NOMO-1 treated with dmso at 0.1 percent for 144 hours (cell line): ENCODE results near the gene GUCA2B.

Experiments used
- DNase-seq: peaks from one replicate; lab custom pipeline; 2025; ENCODE audit not compliant: unreplicated experiment; lab: John Stamatoyannopoulos, UW

Gene GUCA2B

DNA sequence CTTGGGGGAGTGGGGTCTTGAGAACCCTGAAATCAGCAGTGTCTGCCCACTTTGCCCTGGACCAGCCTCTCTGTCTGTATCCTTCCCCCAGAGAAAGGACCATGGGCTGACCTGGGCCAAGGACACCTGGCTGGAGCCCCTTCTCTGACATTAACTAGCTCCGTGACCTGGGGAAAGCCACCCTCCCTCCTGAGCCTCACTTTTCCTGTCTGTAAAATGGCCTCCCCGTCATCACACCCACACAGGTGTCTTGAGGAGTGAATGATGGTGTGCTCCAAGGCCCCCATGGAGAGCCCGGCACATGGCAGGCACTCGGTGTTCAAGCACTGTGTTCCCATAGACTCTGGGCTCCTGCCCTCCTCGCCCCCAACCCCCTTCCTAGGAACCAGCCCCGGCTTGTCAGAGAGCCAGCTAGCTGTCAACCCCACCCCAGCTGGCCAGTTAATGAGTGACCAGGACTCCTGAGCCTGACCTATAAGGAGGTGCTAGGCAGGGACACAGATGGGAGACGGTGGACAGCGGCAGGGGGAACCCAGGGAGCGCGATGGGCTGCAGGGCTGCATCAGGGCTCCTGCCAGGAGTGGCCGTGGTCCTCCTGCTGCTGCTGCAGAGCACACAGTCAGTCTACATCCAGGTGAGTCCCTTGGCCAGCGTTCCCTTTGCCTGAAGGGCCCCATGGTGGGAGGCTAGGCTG is at the start of gene GUCA2B:
TSS of gene GUCA2B (plus strand) at position 504 of the 694 bp plus-strand sequence. CDS start at position 545, 41 bp downstream.
- DNase-seq = no peak

DNA sequence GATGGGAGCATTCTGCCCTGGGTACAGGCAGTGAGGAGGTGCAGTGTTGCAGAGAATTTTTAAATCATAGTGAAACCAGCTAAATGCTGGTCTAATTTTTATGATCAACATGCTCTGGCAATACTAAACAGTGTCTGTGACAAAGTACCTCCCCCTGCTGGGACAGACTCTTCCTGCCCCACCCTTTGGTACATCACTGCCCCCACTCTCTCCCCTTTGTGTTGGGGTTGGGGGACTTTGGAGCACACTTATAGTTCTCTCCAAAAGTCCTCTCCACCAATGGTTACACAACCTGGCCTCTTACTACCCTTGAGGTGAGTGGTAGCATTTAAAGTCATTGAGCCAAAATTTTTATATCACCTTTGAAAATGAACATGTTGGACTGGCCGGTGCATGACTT is 48.2 kb upstream of the GUCA2B start:
- DNase-seq = no peak

DNA sequence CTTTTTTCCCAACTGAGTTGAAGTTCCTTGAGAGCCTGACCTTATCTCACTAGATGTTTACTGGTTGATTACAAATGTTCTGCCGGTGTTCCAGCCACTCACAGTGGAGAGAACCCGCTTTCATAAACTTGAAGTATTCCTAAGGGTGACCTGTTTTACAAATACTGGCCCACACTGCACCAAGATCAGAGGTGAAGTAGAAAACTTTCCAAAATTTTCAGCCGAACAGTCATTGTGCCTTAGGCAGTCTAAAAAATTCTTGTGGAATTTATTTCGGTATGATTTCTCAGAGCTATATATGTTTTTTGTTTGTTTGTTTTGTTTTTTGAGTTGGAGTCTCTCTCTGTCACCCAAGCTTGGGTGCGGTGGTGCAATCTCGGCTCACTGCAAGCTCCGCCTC is 44.9 kb upstream of the GUCA2B start:
- no peak for DNase-seq

DNA sequence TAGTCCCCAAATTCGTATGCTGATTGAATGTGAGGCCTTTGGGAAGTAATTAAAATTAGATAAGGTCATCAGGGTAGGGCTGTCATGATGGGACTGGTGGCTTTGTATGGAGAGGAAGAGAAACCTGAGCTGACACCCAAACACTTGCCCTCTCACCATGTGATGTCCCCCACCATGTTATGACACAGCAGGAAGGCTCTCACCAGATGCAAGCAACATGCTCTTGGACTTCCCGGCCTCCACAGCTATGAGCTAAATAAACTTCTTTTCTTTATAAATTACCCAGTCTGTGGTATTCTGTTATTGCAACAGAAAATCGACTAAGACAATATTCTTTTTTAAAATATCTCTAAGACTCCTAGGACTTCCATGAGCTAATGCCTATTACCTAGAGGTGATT is 43.6 kb upstream of the GUCA2B start:
- no peak for DNase-seq

DNA sequence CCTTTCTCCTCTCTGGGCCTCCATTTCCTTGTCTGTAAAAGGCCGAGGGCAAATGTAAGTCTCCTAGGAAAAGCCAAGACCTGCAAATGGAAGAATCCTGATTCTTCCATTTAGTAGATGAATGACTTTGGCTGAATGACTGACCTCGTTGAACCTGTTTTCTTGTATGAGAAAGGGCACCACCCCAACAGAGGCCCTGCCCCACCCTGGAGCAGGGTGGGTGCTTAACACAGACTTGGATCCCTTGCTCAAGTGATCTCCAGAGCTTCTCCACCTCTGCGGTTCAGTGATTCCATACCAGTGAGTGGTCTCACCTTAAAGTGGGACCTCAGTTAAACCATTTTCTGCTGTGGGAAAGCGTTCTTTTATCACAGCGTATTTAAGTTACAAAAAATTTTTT is 39.0 kb upstream of the GUCA2B start:
- no peak for DNase-seq

DNA sequence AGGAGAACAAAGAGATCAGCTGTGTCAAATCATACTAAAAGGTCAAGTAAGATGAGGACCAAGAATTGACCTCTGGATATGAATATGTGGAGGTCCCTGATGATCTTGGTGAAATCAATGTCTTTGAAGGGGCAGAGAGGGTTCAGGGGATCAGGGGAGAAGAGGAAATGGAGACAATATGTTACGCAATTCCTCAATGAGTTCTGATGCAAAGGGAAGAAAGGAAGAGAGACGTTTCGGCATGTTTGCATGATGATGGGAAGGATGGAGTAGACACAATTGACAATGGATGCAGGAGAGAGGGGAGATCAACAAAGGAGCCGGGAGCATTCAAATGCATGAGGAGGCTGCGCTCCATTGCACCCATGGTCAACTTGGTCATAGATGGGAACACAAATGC is 36.0 kb upstream of the GUCA2B start:
- no peak for DNase-seq

DNA sequence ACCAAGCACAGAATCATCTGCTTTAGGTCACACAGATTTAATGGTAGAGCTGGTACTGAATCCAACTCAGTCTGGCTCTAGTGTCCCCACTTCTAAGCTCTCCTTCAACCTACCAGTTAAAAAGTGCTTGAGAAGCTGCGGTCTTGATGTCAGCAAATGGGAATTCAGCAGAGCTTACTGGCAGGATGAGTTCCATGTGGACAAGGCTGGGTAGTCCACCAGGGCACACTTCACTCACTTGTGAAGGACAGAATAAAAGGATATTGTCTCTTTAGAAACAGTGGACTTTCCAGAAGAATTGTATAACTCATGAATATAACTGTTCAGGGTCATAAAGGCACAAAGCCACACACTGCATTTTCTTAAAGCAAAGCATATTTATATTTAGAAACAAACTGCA is 35.1 kb upstream of the GUCA2B start:
- DNase-seq = no peak

DNA sequence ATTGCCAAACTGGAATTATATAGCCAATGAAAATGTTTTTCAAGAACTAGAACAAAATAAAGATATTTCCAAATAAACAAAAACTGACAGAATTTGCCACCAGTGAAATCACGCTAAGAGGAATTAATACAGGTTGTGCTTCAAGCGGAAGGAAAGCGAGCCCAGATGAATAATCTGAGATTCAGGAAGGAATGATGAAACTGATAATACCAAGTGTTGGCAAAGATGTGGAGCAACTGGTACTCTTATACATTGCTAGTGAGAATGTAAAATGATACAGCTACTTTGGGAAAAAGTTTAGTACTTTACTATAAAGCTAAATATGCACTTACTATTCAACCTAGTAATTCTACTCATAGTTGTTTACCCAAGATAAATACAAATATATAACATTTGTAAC is 30.8 kb upstream of the GUCA2B start:
- no peak for DNase-seq

DNA sequence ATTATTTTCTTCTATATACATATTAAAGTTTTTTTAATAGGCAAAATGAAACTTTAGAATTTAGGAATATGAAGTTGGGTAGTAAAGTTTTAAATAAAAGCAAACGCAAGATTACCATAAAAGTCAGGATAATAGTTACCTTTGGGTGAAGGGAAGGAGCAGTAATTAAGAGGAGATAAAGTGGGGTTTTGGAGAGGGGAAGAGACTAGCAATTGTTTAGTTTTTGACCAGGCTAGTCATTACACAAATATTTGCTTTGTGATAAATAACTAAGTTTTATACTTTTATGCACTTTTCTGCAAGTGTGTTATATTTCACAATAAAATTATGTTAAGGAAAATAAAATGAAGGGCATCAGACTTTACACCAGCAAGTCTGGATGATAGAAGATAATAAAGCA is 27.7 kb upstream of the GUCA2B start:
- DNase-seq = no peak

DNA sequence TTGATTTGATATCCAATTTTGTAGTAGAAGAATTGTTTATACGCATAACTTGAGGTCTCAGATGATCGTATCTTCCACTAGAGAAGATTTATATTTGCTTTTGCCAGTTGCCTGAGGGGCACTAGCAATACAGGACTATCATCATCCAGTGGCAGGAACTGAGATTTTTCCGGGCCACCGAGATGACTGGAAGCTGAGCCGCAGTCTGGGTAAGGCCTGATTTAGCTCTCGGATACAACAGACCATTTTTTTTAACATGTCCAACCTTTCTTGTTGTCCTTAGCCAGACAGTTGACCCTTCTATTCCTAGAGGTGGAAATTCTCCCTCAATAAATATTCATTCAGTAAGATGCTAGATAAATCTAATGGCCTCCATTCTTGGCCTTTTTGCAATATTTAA is 25.4 kb upstream of the GUCA2B start:
- DNase-seq = no peak

DNA sequence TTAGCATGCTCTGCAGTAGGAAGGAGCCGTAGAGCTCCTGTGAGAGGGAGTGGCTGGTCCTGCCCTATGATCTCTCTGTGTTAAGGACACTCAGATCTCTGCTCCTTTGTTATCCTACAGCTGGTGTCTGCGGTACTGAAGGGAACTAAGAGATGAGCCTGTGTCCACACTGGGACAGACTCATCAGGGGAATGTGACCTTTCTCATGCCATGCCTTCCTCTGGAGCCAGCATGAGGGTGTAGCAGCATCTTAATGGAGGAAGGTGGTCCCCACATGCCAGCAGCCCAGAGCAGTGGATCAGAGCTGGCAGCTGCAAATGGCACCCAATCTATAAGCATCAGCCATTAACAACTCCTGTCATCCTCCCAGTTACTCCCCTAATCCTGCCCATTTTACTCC is 24.7 kb upstream of the GUCA2B start:
- DNase-seq = no peak

DNA sequence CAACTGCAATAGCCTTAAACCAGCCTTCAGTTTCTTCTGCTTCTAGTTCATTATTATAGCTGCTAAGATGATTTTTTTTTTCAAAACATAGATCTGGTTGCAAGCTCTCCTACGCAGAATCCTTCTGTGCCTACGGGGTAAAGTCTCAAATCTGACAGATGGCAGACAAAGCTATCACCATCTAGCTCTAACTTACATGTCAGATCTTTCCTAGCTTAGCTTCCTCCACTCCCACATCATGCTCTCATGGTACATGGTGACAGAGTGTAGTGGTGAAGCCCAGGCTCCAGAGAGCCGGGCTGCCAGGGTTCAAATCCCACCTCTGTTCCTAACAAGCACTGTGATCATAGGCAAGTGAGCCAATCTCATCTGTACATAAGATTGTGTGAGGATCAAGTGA is 24.2 kb upstream of the GUCA2B start:
- DNase-seq = no peak

DNA sequence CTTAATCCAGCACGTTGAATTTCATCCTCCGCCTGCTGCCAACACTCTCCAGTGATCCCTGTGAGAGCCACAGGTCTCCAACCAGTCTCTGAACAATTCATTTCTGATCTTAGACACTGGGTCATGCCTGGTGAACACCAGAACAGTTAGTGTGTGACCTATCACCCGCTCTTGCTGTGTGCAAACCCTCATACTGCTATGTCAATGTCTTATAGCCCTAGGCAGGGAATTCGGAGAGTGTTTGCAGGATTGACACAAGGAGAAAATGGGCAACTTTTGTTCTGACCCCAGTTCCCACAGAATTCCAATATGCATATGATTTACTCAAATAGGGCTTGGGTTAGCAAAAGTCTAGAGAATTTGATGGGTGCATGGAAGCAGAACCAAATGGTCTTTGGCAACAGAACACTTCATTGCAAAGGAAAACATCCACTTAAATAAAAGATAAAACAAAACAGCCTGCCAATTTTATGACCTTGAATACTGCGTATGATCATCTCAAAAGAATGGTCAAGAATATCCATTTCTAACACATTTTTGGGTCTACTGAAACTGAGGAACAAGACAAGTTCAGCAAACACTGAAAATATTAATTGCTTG is 23.0 kb upstream of the GUCA2B start:
- DNase-seq = no peak

DNA sequence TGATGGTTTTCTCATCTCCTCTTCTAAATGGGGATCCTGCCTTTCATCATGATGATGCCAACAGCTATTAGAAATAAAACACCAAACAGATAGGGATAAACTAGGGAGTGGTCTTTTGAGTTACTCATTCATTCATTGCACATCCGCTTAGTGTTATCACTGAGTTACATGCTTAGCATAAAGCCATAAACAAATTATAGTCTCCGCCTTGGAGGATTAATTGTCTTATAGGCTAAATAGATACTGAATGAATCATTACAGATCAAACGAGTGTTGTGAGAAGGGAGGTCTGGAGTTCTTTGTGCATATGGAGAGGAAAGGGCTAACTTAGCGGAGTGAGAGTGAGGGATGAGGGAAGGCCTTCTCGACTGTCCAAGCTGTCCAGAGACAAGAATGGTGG is 19.8 kb upstream of the GUCA2B start:
- no peak for DNase-seq

DNA sequence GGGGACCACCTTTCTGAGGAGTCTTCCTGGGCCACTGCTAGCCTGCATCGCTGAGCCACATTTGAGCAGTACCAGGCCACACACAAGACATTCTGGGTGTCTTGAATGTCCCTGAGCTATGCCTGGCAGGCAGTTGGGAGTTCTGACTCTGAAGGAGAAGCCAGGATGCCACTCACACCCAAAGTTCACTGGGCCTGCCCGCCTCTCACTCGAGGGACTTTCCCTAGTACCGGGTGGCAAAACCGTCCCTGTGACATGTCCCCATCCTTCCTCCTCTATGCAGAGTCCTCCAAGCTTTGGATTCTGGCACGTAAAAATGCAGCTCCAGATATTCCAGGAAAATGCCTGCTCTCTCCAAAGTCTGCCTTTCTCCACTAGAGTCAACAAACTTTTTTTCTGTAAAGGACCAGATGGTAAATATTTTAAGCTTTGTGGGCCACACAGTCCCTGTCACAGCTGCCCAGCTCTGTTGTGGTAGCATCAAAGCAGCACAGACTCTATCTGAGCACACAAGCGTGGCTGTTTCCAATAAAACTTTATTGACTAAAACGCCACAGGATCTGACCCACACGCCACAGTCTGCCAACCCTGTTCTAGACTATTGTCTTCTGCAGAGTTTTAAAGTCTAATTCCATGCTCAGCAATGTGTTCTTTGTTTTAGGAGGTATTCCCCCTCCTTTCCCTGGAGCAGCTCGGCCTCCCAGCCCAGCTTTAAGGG is 19.2 kb upstream of the GUCA2B start:
- no peak for DNase-seq

DNA sequence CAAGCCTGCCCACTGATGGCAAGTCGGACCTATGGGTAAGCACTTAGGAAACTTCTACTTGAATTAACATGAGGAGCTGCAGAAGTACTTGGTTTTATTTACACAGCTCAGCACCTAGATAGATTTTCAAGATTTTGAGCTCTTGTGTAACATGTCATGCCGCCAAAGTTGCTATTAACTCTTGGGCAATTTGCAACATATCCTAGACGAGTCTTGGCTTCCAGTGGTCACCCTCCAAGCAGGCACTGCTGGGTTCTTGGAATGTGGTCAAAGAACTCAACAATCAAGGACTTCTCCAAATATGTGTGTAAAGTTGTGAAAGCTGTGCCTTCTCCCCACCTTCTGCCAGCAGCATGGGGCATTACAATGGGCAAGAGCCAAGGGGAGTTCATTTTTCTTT is 17.8 kb upstream of the GUCA2B start:
- DNase-seq = peak; percentile 26

DNA sequence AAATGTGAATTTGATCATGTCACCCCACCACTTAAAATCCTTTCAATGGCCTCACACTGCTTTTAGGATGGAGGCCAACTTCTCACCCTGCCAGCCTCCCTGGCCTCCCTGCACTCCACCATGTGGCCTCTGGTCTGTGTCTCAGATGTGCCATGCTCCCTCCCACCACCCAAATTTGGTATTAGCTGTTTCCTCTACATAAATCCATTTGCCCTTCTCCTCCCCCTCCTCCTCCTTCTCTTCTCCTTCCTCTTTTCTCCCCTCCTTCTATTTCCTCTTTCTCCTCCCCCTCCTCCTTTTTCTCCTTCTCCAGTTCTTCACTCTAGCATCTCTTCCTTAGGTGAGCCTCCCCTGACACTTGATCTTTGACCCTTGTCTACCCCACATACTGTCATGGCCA is 16.7 kb upstream of the GUCA2B start:
- peak; percentile 62 for DNase-seq

DNA sequence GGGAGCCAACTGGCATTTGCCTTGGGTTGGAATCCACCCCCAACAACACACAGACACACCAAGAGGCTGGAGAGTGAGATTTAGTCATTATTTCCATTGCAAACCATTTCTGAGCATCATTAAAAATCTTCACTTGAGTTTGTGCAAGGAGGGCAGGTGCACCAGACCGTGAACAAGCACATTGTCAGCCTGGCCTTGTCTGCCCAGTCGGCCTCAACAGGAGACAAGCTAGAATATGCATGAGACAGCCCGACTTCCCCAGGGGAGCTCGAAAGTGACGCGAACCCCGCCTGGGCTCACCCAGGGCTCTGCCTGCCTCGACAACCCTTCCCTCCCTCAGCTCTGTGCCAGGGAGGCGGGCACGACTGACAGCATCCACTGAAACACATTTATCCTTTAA is 15.4 kb upstream of the GUCA2B start:
- no peak for DNase-seq

DNA sequence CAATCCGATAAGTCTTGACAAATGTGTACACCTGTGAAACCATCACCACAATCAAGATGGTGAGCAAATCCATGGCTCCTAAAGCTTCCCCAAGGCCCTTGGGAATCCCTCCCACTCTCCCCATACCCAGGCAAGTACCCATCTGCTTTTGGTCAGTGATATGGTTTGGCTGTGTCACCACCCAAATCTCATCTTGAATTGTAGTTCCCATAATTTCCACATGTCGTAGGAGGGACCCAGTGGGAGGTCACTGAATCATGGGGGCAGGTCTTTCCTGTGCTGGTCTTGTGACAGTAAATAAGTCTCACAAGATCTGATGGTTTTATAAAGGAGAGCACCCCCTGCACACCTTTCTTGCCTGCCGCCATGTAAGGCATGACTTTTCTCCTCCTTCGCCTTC is 14.6 kb upstream of the GUCA2B start:
- DNase-seq = no peak

DNA sequence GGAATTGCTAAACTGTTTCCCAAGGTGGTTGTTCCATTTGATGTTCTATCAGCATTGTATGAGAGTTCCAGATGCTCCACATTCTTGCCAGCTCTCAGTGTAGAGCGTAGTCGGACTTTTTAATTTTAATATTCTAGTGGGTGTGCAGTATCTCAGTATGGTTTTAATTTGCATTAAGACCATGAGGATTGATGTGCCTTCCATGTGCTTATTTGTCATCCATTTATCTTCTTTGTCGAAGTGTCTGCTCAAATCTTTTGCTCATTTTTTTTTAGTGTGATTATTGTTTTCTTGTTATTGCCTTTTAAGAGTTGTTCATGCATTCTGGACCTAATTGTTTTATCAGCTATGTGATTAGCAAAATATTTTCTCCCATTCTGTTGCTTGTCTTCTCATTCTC is 13.8 kb upstream of the GUCA2B start:
- no peak for DNase-seq

DNA sequence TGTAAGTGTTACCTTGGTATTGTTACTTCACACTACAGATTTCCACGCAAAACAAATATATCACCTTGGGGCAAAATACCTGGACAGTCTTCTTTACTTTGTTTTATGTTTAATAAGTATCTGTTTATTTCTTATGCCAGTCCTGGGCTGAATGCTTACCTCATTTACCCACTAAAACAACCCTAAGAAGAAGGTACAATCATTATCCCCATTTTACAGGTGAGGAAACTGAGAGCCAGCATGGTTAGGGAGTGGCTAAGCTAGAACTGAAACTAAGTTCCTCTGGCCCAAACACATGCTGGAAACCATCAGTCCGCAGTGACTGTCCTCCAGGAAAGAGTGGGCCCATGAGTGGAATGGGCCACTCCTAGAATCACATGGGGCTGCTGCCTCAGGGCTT is 13.0 kb upstream of the GUCA2B start:
- DNase-seq = no peak

DNA sequence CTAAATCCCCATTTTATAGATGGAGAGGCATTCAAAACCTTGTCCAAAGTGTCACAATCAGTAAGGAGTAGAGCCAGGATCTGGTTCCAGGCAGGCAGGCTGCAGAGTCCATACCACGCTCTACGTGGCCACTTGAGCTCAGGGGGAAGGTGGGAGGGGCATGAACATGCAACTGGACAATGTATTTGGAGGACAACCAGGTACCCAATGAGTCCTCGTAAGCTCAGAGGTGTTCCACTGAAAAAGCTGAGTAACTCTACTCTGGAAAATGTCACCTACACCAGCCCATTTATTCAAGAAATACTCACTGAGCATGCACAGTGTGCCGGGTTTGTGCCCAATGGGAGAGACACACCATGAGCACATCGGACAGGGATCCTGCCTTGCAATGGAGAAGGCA is 11.2 kb upstream of the GUCA2B start:
- no peak for DNase-seq
